H1 (cell line): ENCODE measurements around the gene PLCB1.

Source experiments
- CTCF ChIP-seq, 3 experiments: IDR thresholded peaks; 1 replicate in 2 of 3; 2 replicates in 1 of 3; pipeline versions ENCODE4 v1.5.1 to v1.6.1; 2011; ENCODE audit warnings: low read length in 3 of 3, mild to moderate bottlenecking in 3 of 3, inconsistent platforms in 2 of 3, low read depth in 1 of 3, moderate library complexity in 1 of 3; ENCODE audit not compliant: insufficient read depth in 1 of 3; ENCODE audit errors: control extremely low read depth in 1 of 3
- NANOG ChIP-seq: IDR thresholded peaks from 2 replicates; pipeline ENCODE4 v1.6.1; 2011; ENCODE audit warnings: low read length, low read depth, mild to moderate bottlenecking, inconsistent platforms; ENCODE audit not compliant: insufficient read depth, poor library complexity, severe bottlenecking
- POLR2AphosphoS5 ChIP-seq: IDR thresholded peaks from 2 replicates; pipeline ENCODE4 v1.6.1; 2011; ENCODE audit warnings: low read depth, low read length
- RFX5 ChIP-seq: IDR thresholded peaks from 2 replicates; pipeline ENCODE4 v1.6.1; 2011; ENCODE audit warnings: low read depth, low read length, improper control_type of control experiment, borderline replicate concordance
- YY1 ChIP-seq: IDR thresholded peaks from 2 replicates; pipeline ENCODE4 v1.6.1; 2011; ENCODE audit warnings: low read depth, mild to moderate bottlenecking, low read length
- ZNF274 ChIP-seq: IDR thresholded peaks from 2 replicates; pipeline ENCODE4 v1.7.0; 2012; ENCODE audit warnings: low read length, borderline replicate concordance; ENCODE audit errors: extremely low read depth

GRCh38 chr20:8390037-8390433 lies 258.0 kb downstream of the PLCB1 start:
- TF ChIP-seq CTCF (IDR thresholded peaks at IDR 0.05; ENCODE audit: control extremely low read depth in 1 of 3, insufficient read depth in 1 of 3, low read depth in 1 of 3, low read length in 3 of 3) (no peak), RFX5 (no peak), POLR2AphosphoS5 (no peak), ZNF274 (no peak), NANOG (no peak), YY1 (no peak)
